Astrocyte (in vitro differentiated cells and primary cell): Measurements from ENCODE around the gene CPTP. TPM values are rescaled to one million over a fixed set of nuclear protein-coding genes. Genes with fewer than 3 reads are reported as not detected.

Experiments
- DNase-seq: peaks from one replicate; pipeline ENCODE4 v3.0.0-alpha.2; 2010; ENCODE audit warnings: low read depth
- FAIRE-seq: peaks from 2 replicates; lab custom pipeline; 2011; peaks lifted over from hg19 to GRCh38; lab: Jason Lieb, UNC
- H2AFZ ChIP-seq: 2 replicates; pipeline ENCODE4 v1.6.0; 2012; ENCODE audit warnings: low read depth, low read length, inconsistent platforms
- H3K27ac ChIP-seq: 2 replicates; pipeline ENCODE4 v1.5.1; 2011; ENCODE audit warnings: low read depth, low read length, inconsistent platforms
- H3K27me3 ChIP-seq: 2 replicates; pipeline ENCODE4 v1.6.0; 2011; ENCODE audit warnings: low read length, inconsistent platforms; ENCODE audit not compliant: insufficient read depth
- H3K36me3 ChIP-seq: 2 replicates; pipeline ENCODE4 v1.5.1; 2011; ENCODE audit warnings: low read length, inconsistent platforms; ENCODE audit not compliant: insufficient read depth
- H3K4me1 ChIP-seq: 2 replicates; pipeline ENCODE4 v1.5.1; 2011; ENCODE audit warnings: low read length, inconsistent platforms; ENCODE audit not compliant: insufficient read depth
- H3K4me2 ChIP-seq: 2 replicates; pipeline ENCODE4 v1.6.0; 2012; ENCODE audit warnings: low read length, inconsistent platforms
- H3K4me3 ChIP-seq: 2 replicates; pipeline ENCODE4 v1.5.1; 2011; ENCODE audit warnings: low read depth, mild to moderate bottlenecking, low read length, inconsistent platforms; ENCODE audit not compliant: insufficient read depth
- H3K79me2 ChIP-seq: 2 replicates; pipeline ENCODE4 v1.6.0; 2012; ENCODE audit warnings: mild to moderate bottlenecking, low read length, inconsistent platforms; ENCODE audit not compliant: insufficient read depth
- H3K9ac ChIP-seq: 2 replicates; pipeline ENCODE4 v1.6.0; 2012; ENCODE audit warnings: mild to moderate bottlenecking, low read length, inconsistent platforms
- H3K9me3 ChIP-seq: 2 replicates; pipeline ENCODE4 v1.5.1; 2012; ENCODE audit warnings: low read depth, mild to moderate bottlenecking, low read length, inconsistent platforms; ENCODE audit not compliant: insufficient read depth
- H4K20me1 ChIP-seq: 2 replicates; pipeline ENCODE4 v1.6.0; 2012; ENCODE audit warnings: low read length, inconsistent platforms; ENCODE audit not compliant: insufficient read depth
- H3K27ac Mint-ChIP-seq: one replicate; pipeline ENCODE4 v1.8.0; 2021; ENCODE audit warnings: mild to moderate bottlenecking, mixed read lengths; ENCODE audit not compliant: unreplicated experiment
- H3K27me3 Mint-ChIP-seq: one replicate; pipeline ENCODE4 v1.8.0; 2021; ENCODE audit warnings: low read depth, mixed read lengths; ENCODE audit not compliant: unreplicated experiment
- H3K36me3 Mint-ChIP-seq: one replicate; pipeline ENCODE4 v1.8.0; 2021; ENCODE audit warnings: low read depth, mixed read lengths; ENCODE audit not compliant: unreplicated experiment
- H3K4me1 Mint-ChIP-seq: one replicate; pipeline ENCODE4 v1.8.0; 2021; ENCODE audit warnings: low read depth, mixed read lengths; ENCODE audit not compliant: unreplicated experiment
- H3K4me3 Mint-ChIP-seq: one replicate; pipeline ENCODE4 v1.8.0; 2021; ENCODE audit warnings: mild to moderate bottlenecking, moderate library complexity, mixed read lengths; ENCODE audit not compliant: unreplicated experiment
- H3K9me3 Mint-ChIP-seq: one replicate; pipeline ENCODE4 v1.8.0; 2021; ENCODE audit warnings: mild to moderate bottlenecking, mixed read lengths; ENCODE audit not compliant: unreplicated experiment
- EZH2 ChIP-seq: IDR thresholded peaks from 2 replicates; pipeline ENCODE4 v1.6.1; 2012; ENCODE audit warnings: mild to moderate bottlenecking, low read length, inconsistent platforms; ENCODE audit not compliant: insufficient read depth
- total RNA-seq: library from RNA; stranded (reverse); gene quantifications from 2 replicates; pipeline ENCODE4 v1.2.1, GENCODE V29; 2021
- TF ChIP-seq, protein P1 (sequence below): IDR thresholded peaks from 2 replicates; pipeline ENCODE4 v1.5.1; 2011; ENCODE audit warnings: low read depth, mild to moderate bottlenecking, inconsistent platforms, low read length, moderate library complexity; ENCODE audit not compliant: insufficient read depth

Gene CPTP
- total RNA-seq, 1 donor from 2014 or later = 28.5 TPM

DNA sequence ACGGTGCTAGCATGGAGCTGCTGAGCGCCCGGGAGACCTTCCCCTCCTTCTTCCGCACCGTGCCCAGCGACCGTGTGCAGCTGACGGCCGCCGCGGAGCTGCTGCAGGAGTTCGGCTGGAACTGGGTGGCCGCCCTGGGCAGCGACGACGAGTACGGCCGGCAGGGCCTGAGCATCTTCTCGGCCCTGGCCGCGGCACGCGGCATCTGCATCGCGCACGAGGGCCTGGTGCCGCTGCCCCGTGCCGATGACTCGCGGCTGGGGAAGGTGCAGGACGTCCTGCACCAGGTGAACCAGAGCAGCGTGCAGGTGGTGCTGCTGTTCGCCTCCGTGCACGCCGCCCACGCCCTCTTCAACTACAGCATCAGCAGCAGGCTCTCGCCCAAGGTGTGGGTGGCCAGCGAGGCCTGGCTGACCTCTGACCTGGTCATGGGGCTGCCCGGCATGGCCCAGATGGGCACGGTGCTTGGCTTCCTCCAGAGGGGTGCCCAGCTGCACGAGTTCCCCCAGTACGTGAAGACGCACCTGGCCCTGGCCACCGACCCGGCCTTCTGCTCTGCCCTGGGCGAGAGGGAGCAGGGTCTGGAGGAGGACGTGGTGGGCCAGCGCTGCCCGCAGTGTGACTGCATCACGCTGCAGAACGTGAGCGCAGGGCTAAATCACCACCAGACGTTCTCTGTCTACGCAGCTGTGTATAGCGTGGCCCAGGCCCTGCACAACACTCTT, 7.6 kb downstream of the CPTP start:
- H3K4me2 ChIP-seq = no peak overlapping the region
- Mint-ChIP-seq H3K27ac (no peak overlapping the region), H3K4me3 (no peak overlapping the region), H3K4me1 (no peaks in the 10 kb centered on the region), H3K27me3 (no peaks in the 10 kb centered on the region), H3K9me3 (no peaks in the 10 kb centered on the region), H3K36me3 (no peaks in the 10 kb centered on the region)
- H3K4me3 ChIP-seq = no peak overlapping the region
- TF ChIP-seq, protein P1, sequence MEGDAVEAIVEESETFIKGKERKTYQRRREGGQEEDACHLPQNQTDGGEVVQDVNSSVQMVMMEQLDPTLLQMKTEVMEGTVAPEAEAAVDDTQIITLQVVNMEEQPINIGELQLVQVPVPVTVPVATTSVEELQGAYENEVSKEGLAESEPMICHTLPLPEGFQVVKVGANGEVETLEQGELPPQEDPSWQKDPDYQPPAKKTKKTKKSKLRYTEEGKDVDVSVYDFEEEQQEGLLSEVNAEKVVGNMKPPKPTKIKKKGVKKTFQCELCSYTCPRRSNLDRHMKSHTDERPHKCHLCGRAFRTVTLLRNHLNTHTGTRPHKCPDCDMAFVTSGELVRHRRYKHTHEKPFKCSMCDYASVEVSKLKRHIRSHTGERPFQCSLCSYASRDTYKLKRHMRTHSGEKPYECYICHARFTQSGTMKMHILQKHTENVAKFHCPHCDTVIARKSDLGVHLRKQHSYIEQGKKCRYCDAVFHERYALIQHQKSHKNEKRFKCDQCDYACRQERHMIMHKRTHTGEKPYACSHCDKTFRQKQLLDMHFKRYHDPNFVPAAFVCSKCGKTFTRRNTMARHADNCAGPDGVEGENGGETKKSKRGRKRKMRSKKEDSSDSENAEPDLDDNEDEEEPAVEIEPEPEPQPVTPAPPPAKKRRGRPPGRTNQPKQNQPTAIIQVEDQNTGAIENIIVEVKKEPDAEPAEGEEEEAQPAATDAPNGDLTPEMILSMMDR = no peak
- no peak for TF ChIP-seq EZH2
- H3K9ac ChIP-seq = no peak overlapping the region
- H3K9me3 ChIP-seq = no peaks in the 10 kb centered on the region
- H4K20me1 ChIP-seq = peaks cover 28% of the 10 kb centered on the region
- H3K27ac ChIP-seq = no peak overlapping the region
- H3K36me3 ChIP-seq = no peaks in the 10 kb centered on the region
- no peak for FAIRE-seq
- H3K27me3 ChIP-seq = no peaks in the 10 kb centered on the region
- no peak overlapping the region for H2AFZ ChIP-seq
- H3K79me2 ChIP-seq = peaks cover under 1% of the 10 kb centered on the region
- no peak for DNase-seq
- no peaks in the 10 kb centered on the region for H3K4me1 ChIP-seq

GRCh38 chr1:1332774-1333480, 8.3 kb downstream of the CPTP start:
- no peaks in the 10 kb centered on the region for H3K4me1 Mint-ChIP-seq
- DNase-seq (no peak), FAIRE-seq (no peak)
- no peak overlapping the region for H3K27ac ChIP-seq
- H3K4me2 ChIP-seq = no peak overlapping the region
- H3K27me3 Mint-ChIP-seq = no peaks in the 10 kb centered on the region
- H3K36me3 Mint-ChIP-seq = no peaks in the 10 kb centered on the region
- no peaks in the 10 kb centered on the region for H3K79me2 ChIP-seq
- no peak overlapping the region for H2AFZ ChIP-seq
- no peaks in the 10 kb centered on the region for H3K4me1 ChIP-seq
- H3K9me3 ChIP-seq = no peaks in the 10 kb centered on the region
- no peaks in the 10 kb centered on the region for H3K36me3 ChIP-seq
- H3K4me3 Mint-ChIP-seq = no peak overlapping the region
- no peak overlapping the region for H3K4me3 ChIP-seq
- no peak overlapping the region for H3K9ac ChIP-seq
- H3K27me3 ChIP-seq = no peaks in the 10 kb centered on the region
- H3K9me3 Mint-ChIP-seq = no peaks in the 10 kb centered on the region
- H3K27ac Mint-ChIP-seq = no peak overlapping the region
- no peak for TF ChIP-seq EZH2
- TF ChIP-seq, protein P1 = no peak
- H4K20me1 ChIP-seq = peaks cover 30% of the 10 kb centered on the region
